HepG2 (cell line): Measurements from ENCODE around the gene KDM2B. TPM values are rescaled to one million over a fixed set of nuclear protein-coding genes. Genes with fewer than 3 reads are reported as not detected.
A peak's percentile ranks its signal among the peaks of the same experiment; 100 is the strongest.

ENCODE experiments used
- ATAC-seq: fragments of 200-7000 bp; cut with Tn5 transposase; 3 replicates; pipeline ENCODE4 v1.9.1; 2020; ENCODE audit warnings: mild to moderate bottlenecking, moderate library complexity
- BruUV-seq: library from RNA; stranded (reverse); fragments of 400-500 nt; replicated peaks from 2 replicates; lab custom pipeline; 2021; lab: Mats Ljungman, UMichigan
- CTCF ChIA-PET: fragments of 300-600 bp; formaldehyde crosslinking; extraction: SDS; loops from one replicate; lab custom pipeline; 2021; ENCODE audit warnings: low total read pairs, inconsistent platforms, low intra/inter-chr PET ratio; lab: Yijun Ruan, JAX
- POLR2A ChIA-PET: fragments of 350-600 bp; sonication (Branson Sonifier 250); formaldehyde crosslinking; loops from one replicate; lab custom pipeline; 2020; ENCODE audit warnings: antibody characterized with exemption, inconsistent platforms; lab: Yijun Ruan, JAX
- DNase-seq: peaks from one replicate; pipeline ENCODE4 v3.0.0-alpha.2; 2015; ENCODE audit warnings: low spot score
- FAIRE-seq: peaks from 3 replicates; lab custom pipeline; 2011; peaks lifted over from hg19 to GRCh38; lab: Jason Lieb, UNC
- H2AFZ ChIP-seq: one replicate; pipeline ENCODE4 v1.6.1; 2011; ENCODE audit warnings: low read length, inconsistent platforms
- H3K27ac ChIP-seq: fragments of 300-600 bp; 3 replicates; pipeline ENCODE4 v1.8.0; 2011; ENCODE audit warnings: mixed run types, mild to moderate bottlenecking, mixed read lengths, low read length, inconsistent platforms; ENCODE audit not compliant: insufficient read depth; ENCODE audit errors: extremely low read length
- H3K27me3 ChIP-seq, 2 experiments: fragments of 200-600 bp in 1 of 2; 2 replicates in 1 of 2; 3 replicates in 1 of 2; pipeline versions ENCODE4 v1.6.0 to v1.8.0; 2011; ENCODE audit warnings: low read length in 2 of 2, mild to moderate bottlenecking in 2 of 2, moderate library complexity in 2 of 2, inconsistent platforms in 1 of 2; ENCODE audit not compliant: insufficient read depth in 2 of 2, control insufficient read depth in 1 of 2
- H3K36me3 ChIP-seq, 2 experiments: fragments of 200-600 bp in 1 of 2; replicated peaks in 1 of 2; 2 replicates in 1 of 2; 3 replicates in 1 of 2; pipeline versions ENCODE4 v1.5.1 to v1.8.0; 2011; ENCODE audit warnings: low read length in 2 of 2, inconsistent platforms in 1 of 2; ENCODE audit not compliant: insufficient read depth in 2 of 2, control insufficient read depth in 1 of 2
- H3K4me1 ChIP-seq: 2 replicates; pipeline ENCODE4 v1.5.1; 2012; ENCODE audit warnings: low read length, inconsistent platforms; ENCODE audit not compliant: insufficient read depth
- H3K4me2 ChIP-seq: 2 replicates; pipeline ENCODE4 v1.6.0; 2011; ENCODE audit warnings: low read depth, low read length, inconsistent platforms
- H3K4me3 ChIP-seq, 3 experiments: fragments of 200-600 bp in 1 of 3; sonication (generic), shearing (Covaris generic) in 1 of 3; replicated peaks in 1 of 3; 2 replicates each; pipeline ENCODE4 v1.5.1; 2011 to 2016; ENCODE audit warnings: low read length in 3 of 3, inconsistent platforms in 2 of 3, low read depth in 2 of 3, mild to moderate bottlenecking in 2 of 3, control low read depth in 1 of 3, mixed read lengths in 1 of 3; ENCODE audit not compliant: insufficient read depth in 1 of 3
- H3K79me2 ChIP-seq: one replicate; pipeline ENCODE4 v1.6.1; 2011; ENCODE audit warnings: low read length, inconsistent platforms; ENCODE audit not compliant: insufficient read depth
- H3K9ac ChIP-seq: 2 replicates; pipeline ENCODE4 v1.6.0; 2011; ENCODE audit warnings: mild to moderate bottlenecking, low read depth, low read length, inconsistent platforms; ENCODE audit not compliant: insufficient read depth
- H3K9me3 ChIP-seq: 2 replicates; pipeline ENCODE4 v1.5.1; 2012; ENCODE audit warnings: mild to moderate bottlenecking, low read length
- H4K20me1 ChIP-seq: 2 replicates; pipeline ENCODE4 v1.6.0; 2011; ENCODE audit warnings: inconsistent platforms, mild to moderate bottlenecking, low read length, moderate library complexity; ENCODE audit not compliant: insufficient read depth
- ATF7 ChIP-seq, 2 experiments: fragments of 450-650 bp in 1 of 2; sonication (generic) in 1 of 2; formaldehyde crosslinking in 1 of 2; IDR thresholded peaks; 2 replicates each; pipeline versions ENCODE4 v1.4.0 to v1.6.1; 2016 to 2020; ENCODE audit warnings: antibody characterized with exemption in 1 of 2, mild to moderate bottlenecking in 1 of 2, missing genetic modification reagents in 1 of 2
- IRF2 ChIP-seq: IDR thresholded peaks from 2 replicates; pipeline ENCODE4 v1.6.1; 2018; ENCODE audit warnings: missing genetic modification reagents, missing compliant biosample characterization
- LCORL ChIP-seq, 2 experiments: fragments of 450-650 bp in 1 of 2; sonication (generic) in 1 of 2; formaldehyde crosslinking in 1 of 2; IDR thresholded peaks; 2 replicates each; pipeline versions ENCODE4 v1.5.0 to v1.6.1; 2017 to 2020; ENCODE audit warnings: antibody characterized with exemption in 1 of 2, missing genetic modification reagents in 1 of 2
- NAIF1 ChIP-seq: sonication (generic); formaldehyde crosslinking; IDR thresholded peaks from 2 replicates; pipeline ENCODE4 v1.5.0; 2020; ENCODE audit warnings: mild to moderate bottlenecking, missing genetic modification reagents, borderline replicate concordance
- PAX8 ChIP-seq: sonication (generic); formaldehyde crosslinking; IDR thresholded peaks from 2 replicates; pipeline ENCODE4 v1.8.0; 2022; ENCODE audit warnings: mild to moderate bottlenecking, missing genetic modification reagents, borderline replicate concordance
- PPARG ChIP-seq: conservative IDR thresholded peaks from 2 replicates; pipeline ENCODE4 v1.6.1; 2016; ENCODE audit warnings: missing biosample characterization, missing genetic modification reagents
- TRIM24 ChIP-seq: sonication (generic); formaldehyde crosslinking; IDR thresholded peaks from 2 replicates; pipeline ENCODE4 v1.8.0; 2022; ENCODE audit warnings: mild to moderate bottlenecking, missing genetic modification reagents
- ZBTB1 ChIP-seq: sonication (generic); formaldehyde crosslinking; IDR thresholded peaks from 2 replicates; pipeline ENCODE4 v1.4.0; 2020; ENCODE audit warnings: missing genetic modification reagents, borderline replicate concordance
- ZNF430 ChIP-seq: sonication (generic); formaldehyde crosslinking; IDR thresholded peaks from 2 replicates; pipeline ENCODE4 v1.9.0; 2021; ENCODE audit warnings: mild to moderate bottlenecking, missing genetic modification reagents
- ZNF484 ChIP-seq: sonication (generic); formaldehyde crosslinking; IDR thresholded peaks from 2 replicates; pipeline ENCODE4 v1.5.1; 2020; ENCODE audit warnings: mild to moderate bottlenecking, low read depth, missing genetic modification reagents, borderline replicate concordance
- ZNF703 ChIP-seq: sonication (generic); formaldehyde crosslinking; IDR thresholded peaks from 2 replicates; pipeline ENCODE4 v1.5.1; 2020; ENCODE audit warnings: missing genetic modification reagents, mild to moderate bottlenecking, moderate library complexity, borderline replicate concordance
- ZNF780A ChIP-seq: sonication (generic); formaldehyde crosslinking; IDR thresholded peaks from 2 replicates; pipeline ENCODE4 v1.8.0; 2022; ENCODE audit warnings: mild to moderate bottlenecking, missing genetic modification reagents, moderate library complexity
- ZSCAN21 ChIP-seq: sonication (generic); formaldehyde crosslinking; IDR thresholded peaks from 2 replicates; pipeline ENCODE4 v1.8.0; 2022; ENCODE audit warnings: mild to moderate bottlenecking, missing genetic modification reagents, moderate library complexity, borderline replicate concordance
- WGBS: methylation state at CpG from one replicate; pipeline ENCODE4 v1.1.6; 2017; ENCODE audit warnings: low lambda C conversion rate; 5-methylcytosine and 5-hydroxymethylcytosine counted together
- in situ Hi-C: cut with HindIII; loops from 2 replicates; pipeline ENCODE4 v1.10.0; 2017; ENCODE audit warnings: low pct_unique_long_range_greater_than_20kb; ENCODE audit not compliant: extremely low pct_ligation_motif_present
- intact Hi-C: fragments of 100-400 bp; cut with micrococcal nuclease; formaldehyde crosslinking; loops from one replicate; pipeline ENCODE4 v1.10.0; 2022; ENCODE audit not compliant: unreplicated experiment
- polyA plus RNA-seq, 8 experiments: library from polyadenylated mRNA; depleted of rRNA in 3 of 8; stranded (reverse) in 7 of 8; unstranded in 1 of 8; fragments of >200 nt; fragmentation: Illumina TruSeq in 4 of 8; extraction: Trizol in 4 of 8; gene quantifications; 2 replicates each; pipeline versions ENCODE4 v1.2.1 to v1.2.3, GENCODE V29; 2011 to 2016; ENCODE audit warnings: low read depth in 4 of 8, missing spikeins in 1 of 8, mixed read lengths in 1 of 8; ENCODE audit not compliant: insufficient read depth in 1 of 8
- total RNA-seq, 5 experiments: library from RNA; depleted of rRNA; stranded (reverse); fragments of >200 nt; fragmentation: Illumina TruSeq; extraction: Trizol; gene quantifications; 2 replicates each; pipeline ENCODE4 v1.2.3, GENCODE V29; 2016; ENCODE audit warnings: low read depth in 1 of 5

KDM2B gene
- total and polyA plus RNA-seq, 2 of the 13 experiments (the other 11 are each of a cell fraction or from before 2014, with no cell fraction given), result 17.5 to 26.1 TPM

DNA sequence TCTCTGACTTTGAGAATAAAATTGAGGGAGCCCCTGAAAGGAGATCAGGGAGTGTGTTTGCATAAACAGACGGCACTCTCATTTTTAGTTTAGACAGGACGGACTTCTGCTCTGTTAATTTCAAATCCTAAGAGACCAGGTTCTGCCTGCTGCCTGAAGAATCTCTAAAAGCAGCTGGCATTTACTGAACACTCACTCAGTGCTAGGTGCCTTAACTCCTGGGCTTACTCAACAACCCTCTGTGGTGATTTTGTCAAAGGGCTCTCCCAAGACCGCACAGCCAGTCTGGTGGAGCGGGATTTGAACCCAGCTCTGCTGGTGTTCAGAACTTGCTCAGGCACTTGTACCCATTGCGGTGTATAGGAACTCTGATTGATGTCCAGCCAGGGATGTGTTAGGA is 47.7 kb upstream of the KDM2B start:
- Histone ChIP-seq H3K4me3 (peak overlapping the region in 2 of 3 experiments; percentile 62 to 78; a peak in 3 of 6 replicates), H3K27ac (peak overlapping the region; percentile 82), H4K20me1 (no peaks in the 10 kb centered on the region; the same call in 1 of the 2 replicates), H3K4me2 (peak overlapping the region; percentile 84), H2AFZ (no peak overlapping the region), H3K79me2 (peaks cover 12% of the 10 kb centered on the region), H3K27me3 (no peaks in the 10 kb centered on the region), H3K9ac (no peak overlapping the region), H3K36me3 (no peaks in the 10 kb centered on the region), H3K4me1 (peaks cover 73% of the 10 kb centered on the region), H3K9me3 (no peaks in the 10 kb centered on the region)
- no peak for DNase-seq
- no peak for TF ChIP-seq ZNF703 (CRISPR knock-in tag)
- no peak for TF ChIP-seq LCORL (IDR thresholded peaks at IDR 0.05)
- TF ChIP-seq LCORL (CRISPR knock-in tag; IDR thresholded peaks at IDR 0.05), result no peak
- TF ChIP-seq ZNF484 (CRISPR knock-in tag), result no peak
- TF ChIP-seq ZNF780A (CRISPR knock-in tag), result no peak
- TF ChIP-seq ZNF430 (CRISPR knock-in tag), result no peak
- TF ChIP-seq NAIF1 (CRISPR knock-in tag), result no peak
- no peak for TF ChIP-seq TRIM24
- no peak for TF ChIP-seq IRF2 (CRISPR knock-in tag)
- no peak for TF ChIP-seq ZBTB1 (CRISPR knock-in tag)
- TF ChIP-seq ZSCAN21 (CRISPR knock-in tag), result no peak
- no peak for TF ChIP-seq ATF7 (IDR thresholded peaks at IDR 0.05)
- TF ChIP-seq ATF7 (CRISPR knock-in tag; IDR thresholded peaks at IDR 0.05), result no peak
- no peak for TF ChIP-seq PPARG
- no peak for TF ChIP-seq PAX8 (CRISPR knock-in tag)
- intact Hi-C loops (no loop called here), in situ Hi-C loops (loop anchor here (5.0 kb wide), 1 partner anchor 76 kb away; no protein-coding TSS in a partner anchor)
- ATAC-seq, result no peak
- CTCF ChIA-PET, result no interaction called here
- no TSS peak for BruUV-seq
- WGBS, result 83% methylated on average over 5 of the region's 5 CpGs
- no peak for FAIRE-seq
- POLR2A ChIA-PET, result interaction anchor here (0.7 to 1.5 kb wide), 2 partner anchors 23 to 76 kb away, joined by 3 to 5 read pairs; no protein-coding TSS in a partner anchor
